Esophagus squamous epithelium (tissue), 5 donors: Measurements from ENCODE around the gene TYW3. TPM values are rescaled to one million over a fixed set of nuclear protein-coding genes. Genes with fewer than 3 reads are reported as not detected.

Source experiments
- DNase-seq: peaks from one replicate; lab custom pipeline; 2025; lab: John Stamatoyannopoulos, UW
- H3K27ac ChIP-seq, 4 donors: fragments of 200-600 bp; sonication (generic); one replicate each; pipeline ENCODE4 v1.5.1; 2016 to 2019; ENCODE audit warnings: mild to moderate bottlenecking in 1 of 4
- H3K27me3 ChIP-seq, 4 donors: fragments of 200-600 bp; sonication (generic); 1 replicate in 3 of 4; 2 replicates in 1 of 4; pipeline versions ENCODE4 v1.5.1 to v1.6.0; 2017 to 2021; ENCODE audit warnings: antibody characterized with exemption in 1 of 4
- H3K36me3 ChIP-seq, 3 donors: fragments of 200-600 bp; sonication (generic); one replicate each; pipeline ENCODE4 v1.5.1; 2016 to 2019
- H3K4me1 ChIP-seq, 3 donors: fragments of 200-600 bp; sonication (generic); one replicate each; pipeline ENCODE4 v1.5.1; 2017 to 2019
- H3K4me3 ChIP-seq, 4 donors: fragments of 200-600 bp; sonication (generic); 1 replicate in 3 of 4; 2 replicates in 1 of 4; pipeline ENCODE4 v1.5.1; 2016 to 2019; ENCODE audit warnings: mild to moderate bottlenecking in 2 of 4, moderate library complexity in 1 of 4
- H3K9me3 ChIP-seq, 3 donors: fragments of 200-600 bp; sonication (generic); one replicate each; pipeline ENCODE4 v1.5.1; 2016 to 2019
- POLR2A ChIP-seq, 4 donors: fragments of 450-650 bp; IDR thresholded peaks; one replicate each; pipeline ENCODE4 v1.6.1; 2017; ENCODE audit warnings: antibody characterized with exemption in 4 of 4, mild to moderate bottlenecking in 4 of 4, moderate library complexity in 3 of 4
- WGBS, 2 donors: methylation state at CpG; one replicate each; pipeline ENCODE4 v1.1.5; 2018; 5-methylcytosine and 5-hydroxymethylcytosine counted together
- intact Hi-C: fragments of 100-400 bp; cut with DNase I; formaldehyde crosslinking; loops from one replicate; pipeline ENCODE4 v1.15.0; 2022
- total RNA-seq, 4 donors: library from RNA; depleted of rRNA; stranded (reverse); fragments of >200 nt; gene quantifications; one replicate each; pipeline ENCODE4 v1.1.0, GENCODE V29; 2016
- TF ChIP-seq, protein P1 (sequence below), 6 experiments: fragments of 450-650 bp in 4 of 6; fragments of 200-600 bp in 2 of 6; sonication (generic) in 2 of 6; IDR thresholded peaks; one replicate each; pipeline ENCODE4 v1.5.1; 2016 to 2019; ENCODE audit warnings: antibody characterized with exemption in 6 of 6, mild to moderate bottlenecking in 4 of 6, moderate library complexity in 4 of 6
- donor health status: DM: yes; HTN: yes; CAD: no.

TYW3 gene
- total RNA-seq, 4 donors from 2014 or later = 6.7 to 19.6 (median 12.3) TPM

- Histone ChIP-seq H3K27me3 (no peaks in the 10 kb centered on the region), H3K4me1 (no peaks in the 10 kb centered on the region), H3K4me3 (no peak overlapping the region), H3K9me3 (no peaks in the 10 kb centered on the region), H3K27ac (no peak overlapping the region), H3K36me3 (no peaks in the 10 kb centered on the region)
- no peak for DNase-seq
- intact Hi-C loops = no loop called here
- TF ChIP-seq POLR2A (IDR thresholded peaks at IDR 0.05) = no peak
- TF ChIP-seq, protein P1, sequence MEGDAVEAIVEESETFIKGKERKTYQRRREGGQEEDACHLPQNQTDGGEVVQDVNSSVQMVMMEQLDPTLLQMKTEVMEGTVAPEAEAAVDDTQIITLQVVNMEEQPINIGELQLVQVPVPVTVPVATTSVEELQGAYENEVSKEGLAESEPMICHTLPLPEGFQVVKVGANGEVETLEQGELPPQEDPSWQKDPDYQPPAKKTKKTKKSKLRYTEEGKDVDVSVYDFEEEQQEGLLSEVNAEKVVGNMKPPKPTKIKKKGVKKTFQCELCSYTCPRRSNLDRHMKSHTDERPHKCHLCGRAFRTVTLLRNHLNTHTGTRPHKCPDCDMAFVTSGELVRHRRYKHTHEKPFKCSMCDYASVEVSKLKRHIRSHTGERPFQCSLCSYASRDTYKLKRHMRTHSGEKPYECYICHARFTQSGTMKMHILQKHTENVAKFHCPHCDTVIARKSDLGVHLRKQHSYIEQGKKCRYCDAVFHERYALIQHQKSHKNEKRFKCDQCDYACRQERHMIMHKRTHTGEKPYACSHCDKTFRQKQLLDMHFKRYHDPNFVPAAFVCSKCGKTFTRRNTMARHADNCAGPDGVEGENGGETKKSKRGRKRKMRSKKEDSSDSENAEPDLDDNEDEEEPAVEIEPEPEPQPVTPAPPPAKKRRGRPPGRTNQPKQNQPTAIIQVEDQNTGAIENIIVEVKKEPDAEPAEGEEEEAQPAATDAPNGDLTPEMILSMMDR (IDR thresholded peaks at IDR 0.05) = no peak
Observed at GRCh38 chr1:74799119-74799657, 66.2 kb downstream of the TYW3 start.

- TF ChIP-seq POLR2A (IDR thresholded peaks at IDR 0.05) = no peak
- 58 to 67% methylated on average over 8 to 9 of the region's 9 CpGs for WGBS, 2 donors
- Histone ChIP-seq H3K4me3 (no peak overlapping the region), H3K4me1 (no peaks in the 10 kb centered on the region), H3K9me3 (no peaks in the 10 kb centered on the region), H3K27me3 (no peaks in the 10 kb centered on the region), H3K27ac (no peak overlapping the region), H3K36me3 (no peaks in the 10 kb centered on the region)
- no peak for DNase-seq
- intact Hi-C loops = no loop called here
Observed at GRCh38 chr1:74811436-74812179, 78.7 kb downstream of the TYW3 start.

DNA sequence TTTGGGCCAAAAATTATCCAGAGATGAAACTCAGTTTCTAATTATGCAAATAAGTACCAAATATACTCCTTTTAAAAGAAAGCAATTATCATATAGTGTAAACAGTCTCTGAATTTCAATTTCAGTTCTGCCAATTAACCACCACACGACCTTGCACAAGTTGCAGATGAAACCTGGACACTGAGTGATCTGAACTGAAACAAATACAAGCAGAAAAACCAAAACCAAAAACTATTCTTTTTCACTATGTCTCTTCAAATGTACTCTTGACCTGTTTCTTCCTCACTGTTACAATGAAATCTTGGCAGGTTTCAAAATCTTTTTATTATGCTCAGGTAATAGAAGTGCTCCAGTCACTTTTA, 79.2 kb downstream of the TYW3 start:
- Histone ChIP-seq H3K4me1 (no peaks in the 10 kb centered on the region), H3K4me3 (no peak overlapping the region), H3K27ac (no peak overlapping the region), H3K27me3 (no peaks in the 10 kb centered on the region), H3K9me3 (no peaks in the 10 kb centered on the region), H3K36me3 (no peaks in the 10 kb centered on the region)
- intact Hi-C loops = no loop called here
- no peak for DNase-seq
- WGBS, 2 donors = 22 to 41% methylated on average over 1 of the region's 1 CpG
- TF ChIP-seq, protein P1 (IDR thresholded peaks at IDR 0.05) = no peak
- no peak for TF ChIP-seq POLR2A (IDR thresholded peaks at IDR 0.05)

Other genes with a start within 250 kb of the TYW3 start
- not detected for gene LRRC53, start 220.5 kb upstream of the TYW3 start, total RNA-seq
- gene ERICH3, start 59.4 kb upstream of the TYW3 start, total RNA-seq = not detected
- 10 to 100 TPM; 22.3 to 32.6 (median 27.7) TPM for gene CRYZ, start 102 bp upstream of the TYW3 start, total RNA-seq